Brain pericyte (primary cell): ENCODE measurements around the gene TEX22.

ENCODE experiments used
- DNase-seq: peaks from one replicate; pipeline ENCODE4 v3.0.0-alpha.2; 2012; ENCODE audit warnings: low read depth, low spot score

Gene TEX22

GRCh38 chr14:105439179-105439578, 40.8 kb downstream of the TEX22 start:
- no peak for DNase-seq

GRCh38 chr14:105439710-105440553, 41.6 kb downstream of the TEX22 start:
- DNase-seq = no peak

- no peak for DNase-seq
Observed at GRCh38 chr14:105440554-105440900, 42.2 kb downstream of the TEX22 start.

- no peak for DNase-seq
Observed at GRCh38 chr14:105440992-105441391, 42.7 kb downstream of the TEX22 start.

GRCh38 chr14:105442125-105442524, 43.8 kb downstream of the TEX22 start:
- DNase-seq = no peak

GRCh38 chr14:105442834-105443233, 44.5 kb downstream of the TEX22 start:
- DNase-seq = no peak

GRCh38 chr14:105444859-105445258, 46.5 kb downstream of the TEX22 start:
- no peak for DNase-seq

GRCh38 chr14:105445290-105445689, 47.0 kb downstream of the TEX22 start:
- no peak for DNase-seq

- no peak for DNase-seq
Observed at GRCh38 chr14:105445901-105446845, 47.8 kb downstream of the TEX22 start.

GRCh38 chr14:105446971-105447370, 48.6 kb downstream of the TEX22 start:
- no peak for DNase-seq

GRCh38 chr14:105447651-105448640, 49.6 kb downstream of the TEX22 start:
- DNase-seq = no peak

GRCh38 chr14:105448706-105449111, 50.4 kb downstream of the TEX22 start:
- DNase-seq = no peak

- no peak for DNase-seq
Observed at GRCh38 chr14:105449276-105450122, 51.2 kb downstream of the TEX22 start.

- no peak for DNase-seq
Observed at GRCh38 chr14:105450123-105450505, 51.8 kb downstream of the TEX22 start.

- DNase-seq = no peak
Observed at GRCh38 chr14:105450864-105451720, 52.8 kb downstream of the TEX22 start.

- DNase-seq = no peak
Observed at GRCh38 chr14:105452963-105453362, 54.6 kb downstream of the TEX22 start.

GRCh38 chr14:105453847-105454246, 55.5 kb downstream of the TEX22 start:
- no peak for DNase-seq

GRCh38 chr14:105455086-105455640, 56.8 kb downstream of the TEX22 start:
- no peak for DNase-seq
